CD8-positive, alpha-beta memory T cell (primary cell): ENCODE measurements around the gene MAPK12. TPM values are rescaled to one million over a fixed set of nuclear protein-coding genes. Genes with fewer than 3 reads are reported as not detected.

Source experiments
- CTCF ChIA-PET: fragments of 350-600 bp; sonication (Branson Sonifier 250); formaldehyde crosslinking; loops from one replicate; lab custom pipeline; 2021; ENCODE audit warnings: antibody characterized with exemption; lab: Charles Lee
- POLR2A ChIA-PET: fragments of 350-600 bp; sonication (Branson Sonifier 250); formaldehyde crosslinking; loops from one replicate; lab custom pipeline; 2021; ENCODE audit warnings: antibody characterized with exemption; lab: Charles Lee
- DNase-seq, 5 donors: peaks; one replicate each; pipeline versions ENCODE4 v3.0.0 to v3.0.0-alpha.2; 2020 to 2022; ENCODE audit warnings: mixed read lengths in 1 of 5
- H3K27ac ChIP-seq: one replicate; pipeline ENCODE4 v1.7.0; 2013; ENCODE audit warnings: low read depth, mild to moderate bottlenecking, low read length, moderate library complexity
- H3K27me3 ChIP-seq: 2 replicates; pipeline ENCODE4 v1.7.0; 2013; ENCODE audit warnings: low read length, mild to moderate bottlenecking; ENCODE audit not compliant: insufficient read depth, poor library complexity, severe bottlenecking
- H3K36me3 ChIP-seq: 2 replicates; pipeline ENCODE4 v1.7.0; 2013; ENCODE audit warnings: mild to moderate bottlenecking, low read length, moderate library complexity; ENCODE audit not compliant: insufficient read depth
- H3K4me1 ChIP-seq: 2 replicates; pipeline ENCODE4 v1.7.0; 2013; ENCODE audit warnings: mild to moderate bottlenecking, low read length, moderate library complexity; ENCODE audit not compliant: insufficient read depth
- H3K4me3 ChIP-seq: 2 replicates; pipeline ENCODE4 v1.7.0; 2013; ENCODE audit warnings: mild to moderate bottlenecking, low read length
- H3K9me3 ChIP-seq: 2 replicates; pipeline ENCODE4 v1.7.0; 2013; ENCODE audit warnings: mild to moderate bottlenecking, low read length
- H3K27ac Mint-ChIP-seq, 8 donors: one replicate each; pipeline ENCODE4 v1.8.0; 2020 to 2021; ENCODE audit warnings: mixed read lengths in 8 of 8, mild to moderate bottlenecking in 6 of 8, inconsistent platforms in 3 of 8, moderate library complexity in 3 of 8
- H3K27me3 Mint-ChIP-seq, 2 donors: one replicate each; pipeline ENCODE4 v1.8.0; 2020 to 2021; ENCODE audit warnings: mixed read lengths in 2 of 2, mild to moderate bottlenecking in 1 of 2, moderate library complexity in 1 of 2
- H3K36me3 Mint-ChIP-seq, 3 donors: one replicate each; pipeline ENCODE4 v1.8.0; 2020 to 2021; ENCODE audit warnings: mixed read lengths in 3 of 3, inconsistent platforms in 1 of 3, mild to moderate bottlenecking in 1 of 3
- H3K4me1 Mint-ChIP-seq, 3 donors: one replicate each; pipeline ENCODE4 v1.8.0; 2020 to 2021; ENCODE audit warnings: mixed read lengths in 3 of 3, inconsistent platforms in 1 of 3, mild to moderate bottlenecking in 1 of 3
- H3K4me3 Mint-ChIP-seq, 7 donors: one replicate each; pipeline ENCODE4 v1.8.0; 2020 to 2021; ENCODE audit warnings: mixed read lengths in 7 of 7, mild to moderate bottlenecking in 6 of 7, moderate library complexity in 4 of 7, inconsistent platforms in 2 of 7
- H3K9me3 Mint-ChIP-seq, 5 donors: one replicate each; pipeline ENCODE4 v1.8.0; 2020 to 2022; ENCODE audit warnings: mixed read lengths in 5 of 5, mild to moderate bottlenecking in 3 of 5, moderate library complexity in 2 of 5, inconsistent platforms in 1 of 5
- polyA plus RNA-seq: library from polyadenylated mRNA; unstranded; fragments of 300-500 nt; fragmentation: Illumina TruSeq; gene quantifications from one replicate; pipeline ENCODE4 v1.2.3, GENCODE V29; 2021
- total RNA-seq, 2 experiments: library from RNA; stranded (reverse); gene quantifications; one replicate each; pipeline ENCODE4 v1.2.3, GENCODE V29; 2021

Gene MAPK12
- total and polyA plus RNA-seq, 3 experiments from 2014 or later: 0.03 to 9.7 (median 9.3) TPM

DNA sequence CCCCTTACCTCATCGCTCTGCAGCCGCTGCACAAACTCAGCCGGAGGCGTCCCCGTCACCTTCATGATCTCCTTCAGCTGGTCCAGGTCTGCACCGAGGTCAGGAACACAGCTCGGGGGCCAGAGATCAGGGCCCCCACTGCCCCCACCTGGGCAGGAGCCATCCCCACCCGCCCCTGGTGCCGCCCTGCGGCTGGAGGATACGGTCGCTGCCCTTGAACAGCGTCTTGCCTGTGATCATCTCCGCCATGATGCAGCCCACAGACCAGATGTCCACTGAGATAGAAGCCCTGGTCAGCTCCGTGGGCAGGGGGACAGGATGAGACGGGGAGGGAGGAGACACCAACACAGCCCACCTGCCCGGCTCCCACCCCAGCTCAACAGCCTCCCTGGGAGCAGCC lies 5.9 kb downstream of the MAPK12 start:
- POLR2A ChIA-PET: no interaction called here
- peaks cover 3 to 11% of the 10 kb centered on the region in 2 donors for H3K27me3 Mint-ChIP-seq

DNA sequence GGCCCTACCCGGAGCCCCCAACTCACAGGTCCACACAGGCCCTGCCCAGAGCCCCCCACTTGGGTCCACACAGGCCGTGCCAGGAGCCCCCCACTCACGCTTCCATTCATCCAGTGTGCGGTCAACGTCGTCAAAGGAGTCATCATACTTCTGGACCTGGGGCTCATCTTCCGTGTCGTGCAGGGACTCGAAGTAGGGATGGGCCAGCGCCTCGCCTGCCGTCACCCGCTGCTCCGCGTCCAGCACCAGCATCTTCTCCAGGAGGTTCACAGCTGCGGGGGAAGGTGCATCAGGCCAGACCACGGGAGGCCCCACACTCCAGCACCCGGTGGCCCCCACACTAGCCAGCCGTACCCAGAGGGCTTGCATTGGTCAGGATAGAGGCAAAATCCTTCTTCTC lies 6.4 kb downstream of the MAPK12 start:
- H3K4me1 Mint-ChIP-seq: peaks cover 4 to 17% (median 5%) of the 10 kb centered on the region in 3 donors
- H3K4me3 ChIP-seq: no peak overlapping the region
- CTCF ChIA-PET: interaction anchor here (1.6 kb wide), 1 partner anchor 71 kb away, joined by 5 read pairs; no protein-coding TSS in a partner anchor
- H3K4me3 Mint-ChIP-seq: no peak overlapping the region
- H3K9me3 ChIP-seq: no peaks in the 10 kb centered on the region
- no peaks in the 10 kb centered on the region for H3K36me3 ChIP-seq
- H3K27ac ChIP-seq: no peak overlapping the region
- H3K27ac Mint-ChIP-seq: no peak overlapping the region
- no peaks in the 10 kb centered on the region for H3K9me3 Mint-ChIP-seq
- POLR2A ChIA-PET: no interaction called here
- H3K27me3 ChIP-seq: no peaks in the 10 kb centered on the region
- H3K27me3 Mint-ChIP-seq: peaks cover 3 to 11% of the 10 kb centered on the region in 2 donors
- H3K4me1 ChIP-seq: peaks cover 4% of the 10 kb centered on the region
- H3K36me3 Mint-ChIP-seq: peaks cover 0 to 2% (median 0%) of the 10 kb centered on the region in 3 donors
- no peak for DNase-seq

More for the DNA sequence above, 5.9 kb downstream of the MAPK12 start:
- H3K9me3 Mint-ChIP-seq: no peaks in the 10 kb centered on the region
- H3K4me1 ChIP-seq: no peaks in the 10 kb centered on the region
- no peak overlapping the region for H3K4me3 Mint-ChIP-seq
- H3K27ac Mint-ChIP-seq: no peak overlapping the region
- no peak overlapping the region for H3K27ac ChIP-seq
- H3K36me3 ChIP-seq: no peaks in the 10 kb centered on the region
- no peak for DNase-seq
- no peaks in the 10 kb centered on the region for H3K9me3 ChIP-seq
- no peaks in the 10 kb centered on the region for H3K27me3 ChIP-seq
- CTCF ChIA-PET: interaction anchor here (1.6 kb wide), 1 partner anchor 70 kb away, joined by 5 read pairs; no protein-coding TSS in a partner anchor
- H3K36me3 Mint-ChIP-seq: peaks cover 0 to 2% (median 0%) of the 10 kb centered on the region in 3 donors
- H3K4me3 ChIP-seq: no peak overlapping the region
- H3K4me1 Mint-ChIP-seq: peaks cover 0 to 15% (median 2%) of the 10 kb centered on the region in 3 donors

DNA sequence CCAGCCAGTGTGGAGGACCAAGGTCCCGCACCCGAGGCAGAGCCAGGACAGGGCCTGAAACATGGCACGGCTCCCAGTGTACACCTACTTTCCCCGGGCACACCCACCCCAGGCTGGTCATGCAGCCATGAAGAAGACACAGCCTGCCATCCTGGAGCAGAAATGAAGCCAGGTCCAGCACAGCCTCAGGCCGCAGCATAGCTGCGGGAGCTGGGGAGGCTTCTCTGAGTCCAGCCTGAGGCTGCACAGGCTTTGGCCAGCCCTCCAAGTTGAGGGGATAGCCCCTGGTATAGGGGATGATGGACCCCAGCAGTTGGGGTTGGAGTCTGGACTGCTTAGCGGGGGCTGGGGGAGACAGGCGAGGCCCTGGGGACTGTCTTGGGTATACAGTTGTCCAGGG lies 7.5 kb downstream of the MAPK12 start:
- no peak for DNase-seq
- H3K27me3 ChIP-seq: no peaks in the 10 kb centered on the region
- H3K36me3 ChIP-seq: no peaks in the 10 kb centered on the region
- Mint-ChIP-seq H3K9me3 (no peaks in the 10 kb centered on the region), H3K27me3 (peaks cover 1 to 7% of the 10 kb centered on the region in 2 donors), H3K4me1 (peaks cover 4 to 23% (median 6%) of the 10 kb centered on the region in 3 donors), H3K4me3 (no peak overlapping the region), H3K27ac (no peak overlapping the region), H3K36me3 (peaks cover 0 to 2% (median 0%) of the 10 kb centered on the region in 3 donors)
- no peaks in the 10 kb centered on the region for H3K9me3 ChIP-seq
- POLR2A ChIA-PET: no interaction called here
- no peak overlapping the region for H3K27ac ChIP-seq
- H3K4me3 ChIP-seq: no peak overlapping the region
- peaks cover 14% of the 10 kb centered on the region for H3K4me1 ChIP-seq
- CTCF ChIA-PET: no interaction called here

DNA sequence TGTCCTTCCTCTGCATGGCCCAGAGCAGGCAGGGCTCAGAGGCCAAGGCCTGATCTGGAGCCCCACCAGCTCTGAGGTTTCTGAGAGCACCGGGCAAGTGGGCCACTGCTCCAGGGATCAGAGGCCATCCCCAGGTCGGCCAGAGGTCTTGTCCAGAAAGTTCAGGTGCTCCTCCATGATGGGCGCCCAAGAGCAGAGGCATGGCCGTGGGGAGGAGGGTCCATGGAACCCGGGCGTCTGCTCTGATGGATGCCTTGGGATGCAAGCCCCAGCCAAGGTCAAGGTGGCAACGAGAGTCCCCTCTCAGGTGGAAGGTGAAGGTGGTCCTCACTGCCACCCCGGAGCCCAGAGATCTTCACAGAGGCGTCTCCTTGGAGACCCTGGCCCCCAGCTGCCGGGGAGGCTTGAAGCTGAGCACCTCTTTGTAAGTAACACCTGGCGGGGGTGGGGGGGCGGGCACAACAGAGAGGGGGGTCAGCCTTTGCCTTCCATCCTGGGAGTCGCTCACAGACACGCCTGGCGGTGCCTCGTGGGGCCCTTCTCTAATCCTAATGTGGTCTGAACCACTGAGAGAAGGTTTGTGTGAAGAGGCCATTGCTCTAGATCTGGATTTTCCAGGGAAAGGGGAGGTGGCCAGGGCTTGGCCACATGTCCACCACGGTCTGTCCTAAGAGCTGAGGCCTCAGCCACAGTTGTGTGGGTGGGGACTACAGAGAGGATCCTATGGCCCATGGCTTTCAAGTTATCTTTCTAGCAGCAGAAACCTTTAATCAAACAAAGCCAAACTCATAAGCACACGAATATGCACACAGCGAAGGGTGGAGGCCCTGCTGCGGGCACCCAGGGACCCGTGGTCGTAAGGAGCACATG lies 8.2 kb downstream of the MAPK12 start:
- H3K27ac Mint-ChIP-seq: peak overlapping the region in 2 of 8 donors; percentile 23 to 81
- Histone ChIP-seq H3K9me3 (no peaks in the 10 kb centered on the region), H3K27me3 (no peaks in the 10 kb centered on the region), H3K27ac (no peak overlapping the region), H3K4me3 (no peak overlapping the region), H3K36me3 (no peaks in the 10 kb centered on the region), H3K4me1 (peaks cover 14% of the 10 kb centered on the region)
- H3K9me3 Mint-ChIP-seq: no peaks in the 10 kb centered on the region
- ChIA-PET POLR2A (no interaction called here), CTCF (interaction anchor here (0.6 to 3.9 kb wide), 9 partner anchors 11 to 368 kb away, joined by 3 to 33 read pairs (median 7); partner anchors contain the start of genes DENND6B and MAPK11)
- peak overlapping the region in 1 of 7 donors; percentile 5 for H3K4me3 Mint-ChIP-seq
- peaks cover 1 to 4% of the 10 kb centered on the region in 2 donors for H3K27me3 Mint-ChIP-seq
- no peak for DNase-seq
- H3K4me1 Mint-ChIP-seq: peaks cover 4 to 24% (median 6%) of the 10 kb centered on the region in 3 donors
- peaks cover 0 to 2% (median 0%) of the 10 kb centered on the region in 3 donors for H3K36me3 Mint-ChIP-seq

DNA sequence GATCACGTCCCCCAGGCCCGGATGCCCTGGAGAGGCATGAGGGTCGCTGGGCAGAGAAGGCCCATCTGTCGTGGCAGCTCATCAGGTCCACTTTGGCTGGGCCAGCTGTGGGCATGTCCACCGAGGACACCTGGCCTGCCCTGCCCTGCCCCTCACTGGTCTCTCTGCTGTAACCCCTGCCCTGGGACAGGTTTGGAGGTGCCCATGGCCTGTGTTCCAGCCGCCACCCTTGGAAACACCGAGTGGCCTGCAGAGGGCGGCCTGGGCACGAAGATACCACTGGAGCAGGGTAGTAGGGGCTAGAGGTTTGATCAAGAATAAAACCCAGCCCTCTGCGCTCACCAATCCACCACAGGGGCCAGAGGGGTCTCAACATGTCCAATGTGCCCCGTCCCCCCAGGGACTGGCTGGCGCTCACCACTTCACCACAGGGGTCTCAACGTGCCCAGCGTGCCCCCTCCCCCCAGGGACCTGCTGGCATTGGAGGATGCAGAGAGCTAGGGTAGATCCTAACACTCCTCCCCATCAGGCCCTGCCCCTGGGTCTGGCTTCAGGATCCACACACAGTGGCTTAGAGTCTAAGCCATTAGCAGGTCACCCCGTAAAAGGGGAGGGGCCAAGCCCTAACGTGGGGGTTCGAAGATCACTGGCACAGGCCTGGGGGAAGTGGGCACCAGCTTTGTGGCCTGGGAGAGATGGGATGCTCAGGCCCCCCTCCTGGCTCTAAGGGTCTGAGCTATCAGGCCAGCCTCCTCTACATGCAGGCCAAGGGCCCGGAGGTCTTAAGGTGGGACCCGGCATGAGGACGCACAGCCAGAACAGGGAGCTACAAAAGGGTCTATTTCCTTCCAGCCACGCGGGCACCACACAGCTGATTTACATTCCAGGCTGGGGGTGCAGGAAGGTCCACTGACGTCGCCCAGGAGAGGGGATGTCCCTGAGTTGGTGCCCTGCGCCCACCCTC lies 9.1 kb downstream of the MAPK12 start:
- H3K36me3 ChIP-seq: no peaks in the 10 kb centered on the region
- H3K4me3 ChIP-seq: no peak overlapping the region
- H3K27ac ChIP-seq: no peak overlapping the region
- Mint-ChIP-seq H3K4me3 (peak overlapping the region in 6 of 7 donors; percentile 34 to 73 (median 60)), H3K27ac (peak overlapping the region in 7 of 8 donors; percentile 19 to 81 (median 52)), H3K36me3 (peaks cover 0 to 8% (median under 1%) of the 10 kb centered on the region in 3 donors), H3K9me3 (no peaks in the 10 kb centered on the region), H3K27me3 (peaks cover 1 to 2% of the 10 kb centered on the region in 2 donors), H3K4me1 (peaks cover 7 to 33% (median 8%) of the 10 kb centered on the region in 3 donors)
- ChIA-PET POLR2A (interaction anchor here (2.2 kb wide), 1 partner anchor 75 kb away, joined by 7 read pairs; the partner anchor contains the start of gene DENND6B), CTCF (interaction anchor here (0.6 to 3.9 kb wide), 19 partner anchors 9 to 369 kb away, joined by 3 to 33 read pairs (median 5); partner anchors contain the start of genes DENND6B and MAPK11)
- no peaks in the 10 kb centered on the region for H3K9me3 ChIP-seq
- peaks cover 23% of the 10 kb centered on the region for H3K4me1 ChIP-seq
- H3K27me3 ChIP-seq: no peaks in the 10 kb centered on the region
- DNase-seq: peak; percentile 54 to 83 (median 63)

DNA sequence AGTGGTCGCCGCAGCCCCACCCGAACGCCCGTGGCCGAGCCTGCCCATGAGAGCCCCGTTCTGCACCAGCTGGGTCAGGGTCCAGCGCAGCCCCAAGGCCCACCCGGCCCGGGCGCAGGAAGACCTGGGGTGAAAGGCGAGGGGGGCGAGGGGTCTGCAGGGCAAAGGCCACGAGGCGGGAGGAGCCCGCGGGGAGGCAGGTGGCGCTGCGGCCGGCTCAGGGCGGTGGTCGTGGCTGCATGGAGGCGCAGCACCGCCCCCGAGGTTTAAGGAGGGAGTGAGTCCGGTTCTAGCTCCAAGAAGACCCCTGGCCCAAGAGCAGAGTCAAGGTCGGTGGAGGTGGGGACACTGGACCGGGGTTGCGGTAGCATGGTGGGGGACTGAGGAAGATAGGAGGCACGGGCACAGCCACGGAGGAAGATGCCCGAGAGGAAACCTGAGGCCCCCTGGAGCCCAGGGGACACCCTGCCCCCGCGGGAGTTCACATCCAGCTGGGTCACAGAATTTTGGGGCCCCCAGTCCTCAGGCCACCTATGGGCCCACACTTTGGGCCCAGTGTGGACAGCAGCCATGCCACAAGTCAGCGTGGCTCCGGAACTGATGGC lies 9.9 kb downstream of the MAPK12 start:
- Histone ChIP-seq H3K36me3 (peaks cover 3% of the 10 kb centered on the region), H3K4me1 (peaks cover 28% of the 10 kb centered on the region), H3K4me3 (no peak overlapping the region), H3K9me3 (no peaks in the 10 kb centered on the region), H3K27me3 (no peaks in the 10 kb centered on the region), H3K27ac (no peak overlapping the region)
- peaks cover 0 to 1% of the 10 kb centered on the region in 2 donors for H3K27me3 Mint-ChIP-seq
- CTCF ChIA-PET: interaction anchor here (0.6 to 3.9 kb wide), 21 partner anchors 9 to 370 kb away, joined by 3 to 33 read pairs (median 4); partner anchors contain the start of genes DENND6B, MAPK11 and SCO2
- H3K4me3 Mint-ChIP-seq: peak overlapping the region in 6 of 7 donors; percentile 15 to 68 (median 54)
- H3K27ac Mint-ChIP-seq: peak overlapping the region in 5 of 8 donors; percentile 21 to 79 (median 52)
- H3K36me3 Mint-ChIP-seq: peaks cover 0 to 12% (median 5%) of the 10 kb centered on the region in 3 donors
- no peaks in the 10 kb centered on the region for H3K9me3 Mint-ChIP-seq
- H3K4me1 Mint-ChIP-seq: peaks cover 8 to 36% (median 9%) of the 10 kb centered on the region in 3 donors
- POLR2A ChIA-PET: interaction anchor here (0.7 to 2.2 kb wide), 5 partner anchors 75 to 281 kb away, joined by 3 to 7 read pairs (median 4); partner anchors contain the start of genes DENND6B, LMF2, NCAPH2 and SCO2
- DNase-seq: no peak
